Activated CD8-positive, alpha-beta T cell treated with anti-CD3 and anti-CD28 coated beads, Interleukin-2, amount 10 ng/mL, durations not matched to agents 7 days and 5 days (primary cell): ENCODE data around the gene GRIN2A. TPM values are rescaled to one million over a fixed set of nuclear protein-coding genes. Genes with fewer than 3 reads are reported as not detected.

ENCODE experiments used
- ATAC-seq: fragments of 150-1000 bp; cut with Tn5 transposase; one replicate; pipeline ENCODE4 v1.10.0; 2021; ENCODE audit warnings: moderate library complexity
- CTCF ChIA-PET: fragments of 350-600 bp; sonication (Branson Sonifier 250); formaldehyde crosslinking; loops from one replicate; lab custom pipeline; 2021; ENCODE audit warnings: antibody characterized with exemption; lab: Charles Lee
- POLR2A ChIA-PET: fragments of 350-600 bp; sonication (Branson Sonifier 250); formaldehyde crosslinking; loops from one replicate; lab custom pipeline; 2021; ENCODE audit warnings: antibody characterized with exemption; lab: Charles Lee
- DNase-seq: peaks from one replicate; pipeline ENCODE4 v3.0.0-alpha.2; 2020
- H3K27ac Mint-ChIP-seq: one replicate; pipeline ENCODE4 v1.8.0; 2021; ENCODE audit warnings: mild to moderate bottlenecking, mixed read lengths
- H3K27me3 Mint-ChIP-seq: one replicate; pipeline ENCODE4 v1.8.0; 2021; ENCODE audit warnings: low read depth, mixed read lengths
- H3K36me3 Mint-ChIP-seq: one replicate; pipeline ENCODE4 v1.8.0; 2021; ENCODE audit warnings: low read depth, mixed read lengths
- H3K4me1 Mint-ChIP-seq: one replicate; pipeline ENCODE4 v1.8.0; 2021; ENCODE audit warnings: low read depth, mixed read lengths
- H3K4me3 Mint-ChIP-seq: one replicate; pipeline ENCODE4 v1.8.0; 2021; ENCODE audit warnings: mild to moderate bottlenecking, mixed read lengths
- H3K9me3 Mint-ChIP-seq: one replicate; pipeline ENCODE4 v1.8.0; 2022; ENCODE audit warnings: mixed read lengths; ENCODE audit not compliant: insufficient read depth
- total RNA-seq, 2 experiments: library from RNA; stranded (reverse); gene quantifications; one replicate each; pipeline ENCODE4 v1.2.3, GENCODE V29; 2021

Gene GRIN2A
- total RNA-seq, 2 experiments from 2014 or later, result not detected

DNA sequence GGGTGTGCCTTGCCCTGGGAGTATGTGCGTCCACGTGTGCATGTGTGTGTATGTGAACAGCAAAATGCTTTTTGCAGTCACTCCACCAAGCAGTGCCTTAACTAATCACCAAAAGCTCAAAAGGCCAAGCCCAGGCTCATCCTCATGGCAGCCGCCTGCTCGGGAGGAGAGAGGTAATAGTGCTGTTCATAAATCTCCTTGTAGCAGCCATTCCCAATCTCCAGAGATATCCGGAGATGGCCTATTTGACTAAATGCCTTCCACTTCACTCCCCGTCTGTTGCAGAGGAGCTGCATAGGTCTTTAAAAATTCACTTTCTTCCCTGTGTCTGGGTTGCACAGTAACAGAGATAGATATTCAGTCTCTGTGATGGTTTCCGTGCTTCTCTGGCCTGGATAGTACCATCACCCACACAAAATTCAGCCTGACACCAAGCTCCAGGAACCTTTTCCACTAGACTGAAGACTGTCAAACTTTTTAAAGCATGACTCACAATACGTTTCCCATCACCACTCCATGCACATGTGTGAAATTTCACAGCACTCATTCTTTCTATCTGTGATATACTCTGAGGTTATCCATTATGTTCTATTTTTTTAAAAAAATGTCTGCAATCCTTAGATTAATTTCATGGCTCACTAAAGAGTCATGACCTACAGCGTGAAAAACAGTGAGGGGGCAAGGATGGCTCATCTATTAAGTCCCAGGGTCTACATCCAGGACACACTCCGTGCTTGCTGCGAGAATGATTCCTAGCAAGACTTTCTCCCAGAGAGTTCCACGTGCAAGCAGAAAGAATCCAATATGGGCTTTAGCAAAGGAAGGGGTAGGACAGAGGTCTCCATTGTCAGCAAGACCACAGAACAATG, 357.8 kb downstream of the GRIN2A start:
- Mint-ChIP-seq H3K27me3 (no peaks in the 10 kb centered on the region), H3K9me3 (no peaks in the 10 kb centered on the region), H3K36me3 (no peaks in the 10 kb centered on the region), H3K4me3 (no peak overlapping the region), H3K27ac (no peak overlapping the region), H3K4me1 (no peaks in the 10 kb centered on the region)
- DNase-seq (no peak), ATAC-seq (no peak)
- ChIA-PET CTCF (no interaction called here), POLR2A (no interaction called here)

DNA sequence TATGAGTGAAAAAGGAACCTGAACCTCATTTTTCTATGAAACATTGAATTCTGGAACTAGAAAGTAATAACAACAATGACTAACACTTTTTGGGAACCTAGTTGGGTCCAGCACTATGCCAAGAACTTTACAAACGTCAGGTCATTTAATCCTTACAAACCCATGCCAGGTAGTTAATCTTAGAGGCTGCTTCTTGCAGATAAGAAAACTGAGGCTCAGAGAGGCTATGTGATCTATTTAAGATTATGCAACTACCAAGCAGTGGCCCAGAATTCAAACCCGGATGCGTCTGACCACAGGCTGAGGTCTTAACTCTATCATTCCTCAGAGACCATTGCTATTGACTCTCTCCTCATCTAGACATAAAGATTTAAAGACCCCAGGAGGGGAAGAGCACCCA, 358.7 kb downstream of the GRIN2A start:
- H3K27ac Mint-ChIP-seq, result no peak overlapping the region
- H3K4me3 Mint-ChIP-seq, result no peak overlapping the region
- H3K27me3 Mint-ChIP-seq, result no peaks in the 10 kb centered on the region
- no peak for DNase-seq
- no peak for ATAC-seq
- H3K9me3 Mint-ChIP-seq, result no peaks in the 10 kb centered on the region
- ChIA-PET CTCF (no interaction called here), POLR2A (no interaction called here)
- H3K36me3 Mint-ChIP-seq, result no peaks in the 10 kb centered on the region
- H3K4me1 Mint-ChIP-seq, result no peaks in the 10 kb centered on the region

DNA sequence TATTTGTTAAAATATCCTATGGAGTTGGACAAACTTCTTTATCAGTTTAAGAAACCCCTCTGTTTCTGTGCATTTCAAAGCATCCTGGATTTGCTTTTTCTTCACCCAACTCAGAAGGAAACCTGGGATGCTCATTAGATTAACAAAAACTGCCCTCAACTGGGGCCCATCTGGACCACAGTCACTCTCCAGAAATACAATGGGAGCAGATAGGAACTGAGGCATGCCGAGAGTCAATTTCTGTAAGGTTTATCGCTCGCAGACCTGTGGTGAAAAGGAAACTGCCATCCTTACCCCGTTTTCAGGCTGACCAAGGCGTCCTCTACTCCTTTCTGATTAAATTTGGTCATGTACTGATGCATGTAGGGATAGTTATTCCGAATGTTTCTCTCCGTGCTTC, 360.3 kb downstream of the GRIN2A start:
- H3K4me1 Mint-ChIP-seq, result no peaks in the 10 kb centered on the region
- POLR2A ChIA-PET, result no interaction called here
- no peaks in the 10 kb centered on the region for H3K36me3 Mint-ChIP-seq
- DNase-seq (no peak), ATAC-seq (no peak)
- no peaks in the 10 kb centered on the region for H3K27me3 Mint-ChIP-seq
- no peak overlapping the region for H3K4me3 Mint-ChIP-seq
- H3K27ac Mint-ChIP-seq, result no peak overlapping the region
- H3K9me3 Mint-ChIP-seq, result no peaks in the 10 kb centered on the region
- CTCF ChIA-PET, result no interaction called here

DNA sequence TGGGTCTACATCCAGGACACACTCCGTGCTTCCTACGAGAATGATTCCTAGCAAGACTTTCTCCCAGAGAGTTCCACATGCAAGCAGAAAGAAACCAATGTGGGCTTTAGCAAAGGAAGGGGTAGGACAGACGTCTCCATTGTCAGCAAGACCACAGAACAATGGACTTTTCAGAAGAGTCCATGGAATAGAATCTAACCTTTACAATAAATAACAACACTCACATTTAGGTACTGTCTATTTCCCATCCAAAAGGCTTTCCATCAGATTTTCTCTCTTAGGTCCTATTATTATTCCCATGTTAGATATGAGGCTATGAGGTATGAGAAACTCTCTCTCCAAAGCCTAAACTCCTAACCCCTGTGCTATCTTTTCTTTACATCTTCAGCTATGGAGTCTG, 360.9 kb downstream of the GRIN2A start:
- Mint-ChIP-seq H3K9me3 (no peaks in the 10 kb centered on the region), H3K27ac (no peak overlapping the region), H3K4me3 (no peak overlapping the region), H3K4me1 (no peaks in the 10 kb centered on the region), H3K36me3 (no peaks in the 10 kb centered on the region), H3K27me3 (no peaks in the 10 kb centered on the region)
- ChIA-PET POLR2A (no interaction called here), CTCF (no interaction called here)
- ATAC-seq (no peak), DNase-seq (no peak)

DNA sequence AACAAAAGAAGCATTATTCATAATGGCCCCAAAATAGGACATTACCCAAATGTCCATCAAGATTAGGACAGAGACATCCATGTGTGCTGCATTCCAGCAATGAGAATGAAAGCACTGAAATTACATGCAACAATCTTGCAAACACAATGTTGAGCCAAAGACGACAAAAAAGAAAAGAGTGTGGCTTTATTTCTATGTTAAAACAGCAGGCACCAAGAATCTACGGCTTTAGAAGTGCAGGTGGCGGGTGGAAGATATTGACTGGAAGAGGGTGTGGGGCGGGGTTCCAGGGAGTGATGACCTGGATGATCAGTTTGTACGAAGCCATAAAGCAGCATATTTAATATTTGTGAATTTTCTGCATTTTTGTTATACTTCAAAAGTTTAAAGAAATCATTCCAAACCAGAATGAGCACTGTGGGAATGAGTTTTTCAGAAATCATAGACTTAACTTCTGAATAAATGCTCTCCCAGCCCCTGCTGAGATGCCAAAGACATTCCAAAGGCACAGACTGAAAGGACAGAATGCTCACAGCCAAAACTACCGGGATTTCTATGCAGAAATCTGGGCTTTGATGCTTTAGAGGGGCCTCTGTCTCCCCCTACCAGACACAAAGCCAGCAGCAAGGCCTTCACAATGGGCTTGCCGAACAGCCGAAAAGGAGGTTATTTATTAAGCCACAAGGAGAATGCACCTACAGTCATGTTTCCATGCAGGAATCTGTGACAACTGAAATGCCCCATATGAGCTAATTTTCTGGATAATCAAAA, 361.6 kb downstream of the GRIN2A start:
- H3K27me3 Mint-ChIP-seq, result no peaks in the 10 kb centered on the region
- ATAC-seq (no peak), DNase-seq (no peak)
- no peaks in the 10 kb centered on the region for H3K4me1 Mint-ChIP-seq
- no peak overlapping the region for H3K4me3 Mint-ChIP-seq
- H3K36me3 Mint-ChIP-seq, result no peaks in the 10 kb centered on the region
- no peaks in the 10 kb centered on the region for H3K9me3 Mint-ChIP-seq
- ChIA-PET CTCF (no interaction called here), POLR2A (no interaction called here)
- no peak overlapping the region for H3K27ac Mint-ChIP-seq

DNA sequence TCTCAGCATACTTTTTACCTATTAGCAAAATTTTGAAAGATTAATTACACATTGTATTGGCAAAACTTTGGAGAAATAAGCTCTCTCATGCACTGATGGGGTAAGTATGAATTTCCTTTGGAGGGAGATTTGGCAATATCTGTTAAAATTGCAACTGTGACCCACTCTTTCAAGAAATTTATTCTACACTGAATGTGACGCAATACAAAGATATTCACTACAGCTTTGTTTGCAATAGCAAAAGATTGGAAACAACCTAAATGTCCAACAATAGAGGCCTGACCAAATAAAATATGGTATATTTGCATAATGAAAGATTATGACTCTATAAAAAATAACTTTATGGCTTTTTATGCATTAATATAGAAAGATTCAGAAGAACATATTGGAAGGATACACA, 363.5 kb downstream of the GRIN2A start:
- Mint-ChIP-seq H3K4me1 (no peaks in the 10 kb centered on the region), H3K9me3 (no peaks in the 10 kb centered on the region), H3K27me3 (no peaks in the 10 kb centered on the region), H3K36me3 (no peaks in the 10 kb centered on the region), H3K27ac (no peak overlapping the region), H3K4me3 (no peak overlapping the region)
- ATAC-seq, result no peak
- ChIA-PET CTCF (no interaction called here), POLR2A (interaction anchor here (0.5 kb wide), 1 partner anchor 24 kb away, joined by 3 read pairs; no protein-coding TSS in a partner anchor)
- DNase-seq, result no peak

DNA sequence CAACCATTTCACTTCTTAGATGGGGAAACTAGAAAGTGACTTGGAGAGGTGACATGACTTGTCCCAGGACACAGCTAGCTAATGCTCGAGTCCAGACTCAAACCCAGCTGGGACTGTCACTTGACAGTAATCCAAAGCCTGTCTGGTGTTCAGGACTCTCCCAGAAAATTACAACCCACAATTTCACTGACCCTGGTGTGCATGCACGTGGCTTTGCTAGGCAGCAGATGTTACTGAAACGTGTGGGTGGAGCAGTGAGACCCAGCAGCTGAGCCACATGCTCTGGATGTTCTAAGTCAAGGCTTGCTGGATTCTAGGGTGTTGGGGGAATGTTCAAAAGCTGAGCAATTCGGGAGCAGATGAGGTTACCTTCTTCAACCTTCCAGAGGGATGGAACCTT, 364.6 kb downstream of the GRIN2A start:
- Mint-ChIP-seq H3K27ac (no peak overlapping the region), H3K36me3 (no peaks in the 10 kb centered on the region), H3K27me3 (no peaks in the 10 kb centered on the region), H3K4me3 (no peak overlapping the region), H3K9me3 (no peaks in the 10 kb centered on the region), H3K4me1 (no peaks in the 10 kb centered on the region)
- DNase-seq (no peak), ATAC-seq (no peak)
- CTCF ChIA-PET, result no interaction called here
- POLR2A ChIA-PET, result no interaction called here

DNA sequence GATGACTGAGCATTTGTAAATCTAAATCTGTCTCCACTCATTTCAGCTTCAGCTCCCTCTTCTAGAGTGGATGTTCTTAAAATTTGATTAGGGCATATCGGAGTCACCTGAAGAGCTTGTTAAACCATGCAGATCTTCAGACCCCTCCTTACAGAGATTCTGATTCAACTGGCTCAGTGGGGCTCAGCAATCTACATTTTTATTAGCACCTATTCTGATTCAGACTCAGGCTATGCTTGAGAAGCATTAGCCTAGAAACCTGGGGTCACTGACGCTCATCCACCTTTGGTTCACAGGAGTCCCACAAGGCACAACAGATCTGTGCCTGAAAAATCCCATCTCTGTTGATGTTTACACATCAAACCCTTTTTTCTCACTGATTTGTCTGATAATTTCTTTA, 365.6 kb downstream of the GRIN2A start:
- no peak overlapping the region for H3K4me3 Mint-ChIP-seq
- H3K4me1 Mint-ChIP-seq, result no peaks in the 10 kb centered on the region
- no peak for DNase-seq
- H3K27me3 Mint-ChIP-seq, result no peaks in the 10 kb centered on the region
- ChIA-PET POLR2A (no interaction called here), CTCF (no interaction called here)
- no peak for ATAC-seq
- H3K27ac Mint-ChIP-seq, result no peak overlapping the region
- H3K9me3 Mint-ChIP-seq, result no peaks in the 10 kb centered on the region
- no peaks in the 10 kb centered on the region for H3K36me3 Mint-ChIP-seq

DNA sequence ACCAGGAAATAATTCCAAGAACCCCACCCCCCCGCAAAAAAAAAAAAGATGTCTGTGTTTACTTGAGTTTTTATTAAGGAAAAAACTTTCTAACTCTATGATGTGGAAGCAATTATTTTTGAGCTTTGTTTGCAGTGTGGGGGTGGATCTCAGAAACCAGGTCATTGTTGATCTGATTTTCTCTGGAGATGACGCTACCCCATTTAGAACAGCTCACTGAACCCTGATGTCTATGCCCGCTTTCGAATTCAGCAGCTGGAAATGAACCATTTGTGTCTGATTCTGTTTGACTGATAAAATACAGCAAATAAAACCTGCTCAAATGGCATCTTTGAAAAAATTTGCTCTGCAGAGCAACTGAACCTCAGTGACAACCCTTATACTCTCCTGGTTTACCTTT, 368.6 kb downstream of the GRIN2A start:
- no peak overlapping the region for H3K4me3 Mint-ChIP-seq
- H3K36me3 Mint-ChIP-seq, result no peaks in the 10 kb centered on the region
- no peaks in the 10 kb centered on the region for H3K9me3 Mint-ChIP-seq

DNA sequence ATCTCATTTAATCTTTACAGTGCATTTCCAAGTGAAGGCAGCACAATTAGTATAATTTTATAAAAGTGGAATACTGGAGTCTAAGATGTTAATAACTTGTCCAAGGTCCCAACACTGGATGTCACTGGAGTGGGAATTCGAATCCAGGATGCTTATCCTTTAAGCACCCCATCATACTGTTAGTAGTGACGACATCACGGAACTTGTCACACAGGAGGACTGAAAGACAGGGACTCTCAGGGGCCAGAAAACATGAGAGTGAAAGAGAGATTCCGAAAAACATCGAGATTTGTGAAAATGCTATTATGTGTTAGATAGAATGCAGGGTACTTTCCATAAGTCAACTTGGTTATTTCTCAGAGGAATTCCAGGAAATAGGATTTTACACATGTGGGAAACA, 374.0 kb downstream of the GRIN2A start:
- Mint-ChIP-seq H3K36me3 (no peaks in the 10 kb centered on the region), H3K9me3 (no peaks in the 10 kb centered on the region), H3K27me3 (no peaks in the 10 kb centered on the region), H3K4me3 (no peak overlapping the region), H3K27ac (no peak overlapping the region), H3K4me1 (no peaks in the 10 kb centered on the region)
- CTCF ChIA-PET, result no interaction called here
- DNase-seq, result no peak
- no peak for ATAC-seq
- POLR2A ChIA-PET, result no interaction called here

More for the DNA sequence above, 368.6 kb downstream of the GRIN2A start:
- POLR2A ChIA-PET, result no interaction called here
- H3K4me1 Mint-ChIP-seq, result no peaks in the 10 kb centered on the region
- H3K27me3 Mint-ChIP-seq, result no peaks in the 10 kb centered on the region
- CTCF ChIA-PET, result no interaction called here
- DNase-seq, result no peak
- no peak for ATAC-seq
- H3K27ac Mint-ChIP-seq, result no peak overlapping the region

DNA sequence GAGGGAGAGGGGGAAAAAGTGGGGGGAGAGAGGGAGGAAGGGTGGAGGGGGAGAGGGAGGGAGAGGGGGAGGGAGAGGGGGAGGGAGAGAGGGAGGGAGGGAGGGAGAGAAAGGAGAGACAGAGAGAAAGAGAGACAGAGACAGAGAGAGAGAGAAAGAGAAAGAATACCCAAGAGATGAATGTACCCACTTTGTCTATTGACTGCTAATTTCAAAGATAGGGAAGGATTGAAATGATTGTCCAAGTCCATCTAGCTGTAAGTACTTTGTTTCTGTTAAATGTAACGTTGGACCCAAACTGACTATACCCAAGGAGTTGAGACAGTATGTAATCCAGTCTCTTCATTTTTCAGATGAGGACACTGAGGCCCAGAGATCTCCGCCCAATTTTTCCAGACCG, 374.9 kb downstream of the GRIN2A start:
- H3K4me1 Mint-ChIP-seq, result no peaks in the 10 kb centered on the region
- POLR2A ChIA-PET, result no interaction called here
- H3K9me3 Mint-ChIP-seq, result no peaks in the 10 kb centered on the region
- no peaks in the 10 kb centered on the region for H3K36me3 Mint-ChIP-seq
- no peaks in the 10 kb centered on the region for H3K27me3 Mint-ChIP-seq
- no peak overlapping the region for H3K4me3 Mint-ChIP-seq
- DNase-seq (no peak), ATAC-seq (no peak)
- CTCF ChIA-PET, result no interaction called here
- no peak overlapping the region for H3K27ac Mint-ChIP-seq

DNA sequence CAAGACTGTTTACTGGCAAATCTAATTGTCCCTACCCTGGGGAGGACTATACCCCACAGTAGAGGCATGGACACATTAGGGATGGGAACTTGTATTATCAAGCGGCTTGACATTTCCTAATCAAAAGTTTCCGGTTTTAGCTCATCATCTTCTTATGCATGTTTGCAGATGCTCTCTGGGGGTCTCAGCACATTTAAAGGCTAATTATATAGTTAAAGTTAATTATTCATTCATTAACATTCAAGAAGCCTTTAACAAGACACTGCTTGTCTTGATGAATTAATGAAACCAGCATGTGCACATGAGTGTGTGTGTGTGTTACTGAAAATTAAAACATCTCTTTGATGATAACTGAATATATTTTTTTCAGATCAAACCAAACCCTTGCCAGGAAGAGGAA, 377.1 kb downstream of the GRIN2A start:
- ATAC-seq (no peak), DNase-seq (no peak)
- Mint-ChIP-seq H3K9me3 (peaks cover 7% of the 10 kb centered on the region), H3K27me3 (no peaks in the 10 kb centered on the region), H3K4me1 (no peaks in the 10 kb centered on the region), H3K36me3 (no peaks in the 10 kb centered on the region), H3K27ac (no peak overlapping the region), H3K4me3 (no peak overlapping the region)
- ChIA-PET CTCF (no interaction called here), POLR2A (no interaction called here)
